ENCODE measurements around the gene CIAO3.

CIAO3 gene

GRCh38 chr16:687499-687898 is 53.3 kb downstream of the CIAO3 start:
- no peak for DNase-seq

GRCh38 chr16:686459-687260 is 54.1 kb downstream of the CIAO3 start:
- no peak for DNase-seq

- DNase-seq, result no peak
These were observed 54.8 kb downstream of the CIAO3 start for GRCh38 chr16:685967-686366.

- peak; percentile 64 for DNase-seq
These were observed 55.7 kb downstream of the CIAO3 start for GRCh38 chr16:684961-685696.

GRCh38 chr16:684071-684794 is 56.6 kb downstream of the CIAO3 start, which contains the start of gene JMJD8:
JMJD8 (minus strand) TSS chr16:684334; CDS start chr16:684319, 15 bp downstream.
- peak; percentile 78 for DNase-seq

- no peak for DNase-seq
These were observed 57.3 kb downstream of the CIAO3 start for GRCh38 chr16:683396-684070.

- DNase-seq, result no peak
These were observed 58.1 kb downstream of the CIAO3 start for GRCh38 chr16:682493-683395.

- DNase-seq, result no peak
These were observed 58.9 kb downstream of the CIAO3 start for GRCh38 chr16:681746-682427.

- no peak for DNase-seq
These were observed 59.6 kb downstream of the CIAO3 start for GRCh38 chr16:680967-681745.

- no peak for DNase-seq
These were observed 60.2 kb downstream of the CIAO3 start for GRCh38 chr16:680625-680945.

- DNase-seq, result no peak
These were observed 60.8 kb downstream of the CIAO3 start, which contains the start of gene STUB1 for GRCh38 chr16:679814-680624. STUB1 (plus strand) TSS chr16:680410; CDS start chr16:680526, 116 bp downstream.
